Measurements from ENCODE around the gene PRR16. TPM values are rescaled to one million over a fixed set of nuclear protein-coding genes. Genes with fewer than 3 reads are reported as not detected.

PRR16 gene
- total RNA-seq, 1 donor from 2014 or later = 0.25 TPM

GRCh38 chr5:120683580-120683979 lies 219.5 kb downstream of the PRR16 start:
- Mint-ChIP-seq H3K9me3 (ENCODE audit: unreplicated experiment) (no peaks in the 10 kb centered on the region), H3K27me3 (ENCODE audit: unreplicated experiment) (peaks cover 2% of the 10 kb centered on the region), H3K4me3 (ENCODE audit: unreplicated experiment) (no peak overlapping the region), H3K4me1 (ENCODE audit: low read depth, unreplicated experiment) (no peaks in the 10 kb centered on the region), H3K27ac (ENCODE audit: unreplicated experiment) (no peak overlapping the region), H3K36me3 (ENCODE audit: unreplicated experiment) (no peaks in the 10 kb centered on the region)
- TF ChIP-seq CTCF (IDR thresholded peaks at IDR 0.05; ENCODE audit: partially characterized antibody, unreplicated experiment) = no peak
- DNase-seq = no peak

- DNase-seq = no peak
- H3K4me1 Mint-ChIP-seq (ENCODE audit: low read depth, unreplicated experiment) = no peaks in the 10 kb centered on the region
- H3K4me3 Mint-ChIP-seq (ENCODE audit: unreplicated experiment) = no peak overlapping the region
- no peaks in the 10 kb centered on the region for H3K36me3 Mint-ChIP-seq (ENCODE audit: unreplicated experiment)
- H3K27me3 Mint-ChIP-seq (ENCODE audit: unreplicated experiment) = peaks cover 2% of the 10 kb centered on the region
- no peaks in the 10 kb centered on the region for H3K9me3 Mint-ChIP-seq (ENCODE audit: unreplicated experiment)
- H3K27ac Mint-ChIP-seq (ENCODE audit: unreplicated experiment) = no peak overlapping the region
- TF ChIP-seq CTCF (IDR thresholded peaks at IDR 0.05; ENCODE audit: partially characterized antibody, unreplicated experiment) = no peak
Observed at GRCh38 chr5:120684213-120684612, 220.1 kb downstream of the PRR16 start.

DNA sequence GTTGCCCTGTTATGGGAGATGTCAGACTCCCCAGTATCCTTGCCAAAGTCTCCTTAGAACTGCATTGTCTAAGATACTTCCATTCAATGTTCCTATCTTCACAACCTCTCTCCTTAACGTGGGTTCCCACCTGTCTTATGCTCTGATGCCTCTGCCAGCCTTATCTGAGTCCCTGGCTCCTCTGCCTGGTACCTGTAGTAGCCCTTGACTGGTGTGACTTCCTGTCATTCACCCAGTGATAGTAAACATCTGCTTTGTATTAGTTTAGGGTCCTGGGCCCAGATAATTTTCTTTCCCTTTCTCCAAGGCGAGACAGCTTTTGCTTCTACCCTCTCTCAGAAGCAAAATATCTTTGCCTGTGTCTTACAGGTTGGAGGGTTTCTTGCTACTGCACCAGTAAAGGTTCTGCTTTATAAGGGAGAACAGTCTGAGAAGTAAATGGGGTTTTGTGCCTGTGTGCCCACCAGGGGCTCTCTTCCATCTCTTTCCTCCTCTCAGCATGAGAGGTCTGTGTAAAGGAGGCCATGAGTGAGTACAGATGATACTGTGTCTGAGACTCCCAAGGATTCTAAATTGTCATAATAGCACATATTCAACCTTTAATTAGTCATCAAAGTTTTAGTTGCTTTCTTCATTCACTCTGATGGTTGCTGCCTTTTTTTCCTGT lies 220.8 kb downstream of the PRR16 start:
- Mint-ChIP-seq H3K4me3 (ENCODE audit: unreplicated experiment) (no peak overlapping the region), H3K27ac (ENCODE audit: unreplicated experiment) (no peak overlapping the region)

DNA sequence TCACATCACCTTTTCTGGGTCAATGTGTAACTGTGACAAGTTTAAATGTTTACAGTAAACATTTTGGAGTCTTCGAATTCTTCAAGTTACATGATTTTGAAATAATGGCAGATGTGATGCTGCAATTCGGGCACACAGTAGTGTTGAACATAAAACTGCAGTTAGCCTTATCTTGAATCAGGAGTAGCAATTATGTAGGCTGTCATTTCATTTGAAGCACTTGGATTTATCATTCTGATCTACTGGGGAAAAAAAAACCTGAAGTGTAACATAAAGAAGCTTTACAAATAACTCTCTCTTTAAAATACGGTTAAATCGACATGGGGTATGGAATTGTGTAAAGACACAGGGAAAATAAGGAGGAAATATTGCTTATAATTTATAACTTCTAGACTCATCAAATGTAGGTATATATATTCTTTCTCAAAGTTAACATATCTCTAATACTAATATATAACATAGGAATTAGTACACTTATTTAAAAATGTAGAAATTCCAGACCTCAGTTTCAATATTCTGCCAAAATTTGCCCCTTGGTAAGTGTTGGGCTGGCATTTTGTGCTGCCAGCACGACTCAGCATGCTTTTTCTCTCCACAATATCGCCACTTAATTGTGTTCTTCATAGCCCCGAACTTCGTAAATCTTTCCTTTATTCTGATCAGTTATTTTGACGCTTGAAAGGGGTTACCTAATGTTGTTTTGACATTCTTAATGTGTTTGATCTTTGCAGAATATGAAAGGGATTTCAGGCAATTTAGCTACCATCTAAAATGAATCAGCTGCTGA lies 226.7 kb downstream of the PRR16 start:
- H3K4me1 Mint-ChIP-seq (ENCODE audit: low read depth, unreplicated experiment) = no peaks in the 10 kb centered on the region
- H3K27me3 Mint-ChIP-seq (ENCODE audit: unreplicated experiment) = peaks cover 2% of the 10 kb centered on the region
- DNase-seq = no peak
- no peak for TF ChIP-seq CTCF (IDR thresholded peaks at IDR 0.05; ENCODE audit: partially characterized antibody, unreplicated experiment)
- H3K36me3 Mint-ChIP-seq (ENCODE audit: unreplicated experiment) = no peaks in the 10 kb centered on the region
- no peak overlapping the region for H3K4me3 Mint-ChIP-seq (ENCODE audit: unreplicated experiment)
- no peaks in the 10 kb centered on the region for H3K9me3 Mint-ChIP-seq (ENCODE audit: unreplicated experiment)
- no peak overlapping the region for H3K27ac Mint-ChIP-seq (ENCODE audit: unreplicated experiment)

More for the DNA sequence above, 220.8 kb downstream of the PRR16 start:
- peaks cover 2% of the 10 kb centered on the region for H3K27me3 Mint-ChIP-seq (ENCODE audit: unreplicated experiment)
- no peaks in the 10 kb centered on the region for H3K9me3 Mint-ChIP-seq (ENCODE audit: unreplicated experiment)
- H3K36me3 Mint-ChIP-seq (ENCODE audit: unreplicated experiment) = no peaks in the 10 kb centered on the region
- DNase-seq = no peak
- H3K4me1 Mint-ChIP-seq (ENCODE audit: low read depth, unreplicated experiment) = no peaks in the 10 kb centered on the region
- TF ChIP-seq CTCF (IDR thresholded peaks at IDR 0.05; ENCODE audit: partially characterized antibody, unreplicated experiment) = peak; percentile 28

- Mint-ChIP-seq H3K9me3 (ENCODE audit: unreplicated experiment) (no peaks in the 10 kb centered on the region), H3K4me3 (ENCODE audit: unreplicated experiment) (no peak overlapping the region), H3K36me3 (ENCODE audit: unreplicated experiment) (no peaks in the 10 kb centered on the region), H3K27ac (ENCODE audit: unreplicated experiment) (no peak overlapping the region), H3K27me3 (ENCODE audit: unreplicated experiment) (no peaks in the 10 kb centered on the region), H3K4me1 (ENCODE audit: low read depth, unreplicated experiment) (no peaks in the 10 kb centered on the region)
- no peak for DNase-seq
- no peak for TF ChIP-seq CTCF (IDR thresholded peaks at IDR 0.05; ENCODE audit: partially characterized antibody, unreplicated experiment)
Observed at GRCh38 chr5:120692325-120692724, 228.2 kb downstream of the PRR16 start.

Measured in glutamatergic neuron (in vitro differentiated cells).